HG03280 (cell line): ENCODE measurements around the gene EYA4.

ENCODE experiments used
- ATAC-seq: cut with Tn5 transposase; IDR thresholded peaks from one replicate; pipeline ENCODE4 v1.9.1; 2021; ENCODE audit warnings: mild to moderate bottlenecking, moderate library complexity; ENCODE audit not compliant: unreplicated experiment

Gene EYA4, protein sequence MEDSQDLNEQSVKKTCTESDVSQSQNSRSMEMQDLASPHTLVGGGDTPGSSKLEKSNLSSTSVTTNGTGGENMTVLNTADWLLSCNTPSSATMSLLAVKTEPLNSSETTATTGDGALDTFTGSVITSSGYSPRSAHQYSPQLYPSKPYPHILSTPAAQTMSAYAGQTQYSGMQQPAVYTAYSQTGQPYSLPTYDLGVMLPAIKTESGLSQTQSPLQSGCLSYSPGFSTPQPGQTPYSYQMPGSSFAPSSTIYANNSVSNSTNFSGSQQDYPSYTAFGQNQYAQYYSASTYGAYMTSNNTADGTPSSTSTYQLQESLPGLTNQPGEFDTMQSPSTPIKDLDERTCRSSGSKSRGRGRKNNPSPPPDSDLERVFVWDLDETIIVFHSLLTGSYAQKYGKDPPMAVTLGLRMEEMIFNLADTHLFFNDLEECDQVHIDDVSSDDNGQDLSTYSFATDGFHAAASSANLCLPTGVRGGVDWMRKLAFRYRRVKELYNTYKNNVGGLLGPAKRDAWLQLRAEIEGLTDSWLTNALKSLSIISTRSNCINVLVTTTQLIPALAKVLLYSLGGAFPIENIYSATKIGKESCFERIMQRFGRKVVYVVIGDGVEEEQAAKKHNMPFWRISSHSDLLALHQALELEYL

DNA sequence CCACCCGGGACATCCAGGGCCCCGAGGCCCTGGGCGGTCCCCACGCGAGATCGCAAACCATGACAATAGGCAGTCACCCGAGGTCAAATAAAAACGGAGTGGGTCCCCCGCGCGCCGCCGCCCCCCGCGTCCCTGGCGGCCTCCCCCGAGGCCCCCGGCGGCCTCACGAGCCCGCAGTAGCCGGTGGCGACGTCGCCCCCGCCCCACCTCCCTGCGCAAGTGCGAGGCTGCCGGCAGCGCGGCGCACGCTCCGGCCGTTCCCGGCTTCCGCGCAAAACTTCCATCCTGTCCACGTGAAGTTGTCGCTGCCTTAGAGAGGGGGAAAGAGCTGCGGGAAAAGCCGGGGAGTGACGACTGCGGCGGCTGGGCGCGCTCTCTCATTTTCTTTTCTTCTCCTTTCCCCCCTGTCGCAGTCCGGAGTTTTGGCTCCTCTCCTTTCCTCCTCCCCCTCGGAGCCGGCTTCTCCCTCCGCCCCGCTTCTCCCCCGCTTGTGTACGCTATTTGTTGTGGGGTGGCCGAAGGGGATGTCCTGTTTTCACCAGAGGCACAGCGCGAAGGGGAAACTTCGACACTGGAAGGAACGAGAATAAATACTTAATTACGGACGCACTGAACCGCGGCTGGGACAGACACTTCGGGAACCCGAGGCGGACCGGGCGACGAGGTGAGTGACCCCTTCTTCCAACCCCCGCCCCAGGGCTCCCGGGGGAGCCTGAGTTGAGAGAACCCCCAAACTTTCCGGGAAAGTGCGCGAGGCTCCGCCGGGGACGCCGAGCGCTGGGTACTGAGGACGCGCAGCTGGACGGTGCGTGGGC, at the start of gene EYA4:
Gene EYA4 (plus strand): TSS at position 272 of the 815 bp plus-strand sequence. CDS start 33,424 bp downstream, outside the sequence.
- no peak for ATAC-seq

DNA sequence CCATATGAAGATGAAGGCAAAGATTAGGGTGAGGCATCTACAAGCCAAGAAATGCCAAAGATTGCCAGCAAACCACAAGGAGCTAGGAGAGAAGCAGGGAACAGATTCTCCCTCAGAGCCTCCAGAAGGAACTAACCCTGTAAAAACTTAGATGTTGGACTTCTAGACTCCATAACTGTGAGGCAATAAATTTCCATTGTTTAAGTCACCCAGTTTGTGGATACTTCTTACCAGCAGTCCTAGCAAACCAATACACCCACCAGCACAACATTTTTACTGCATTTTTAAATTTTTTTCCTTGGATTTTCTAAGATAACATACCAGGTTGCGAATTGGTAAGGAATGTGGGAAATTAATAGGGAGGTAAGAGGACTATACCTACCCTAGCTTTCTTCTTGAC, 47.8 kb upstream of the EYA4 start:
- no peak for ATAC-seq

DNA sequence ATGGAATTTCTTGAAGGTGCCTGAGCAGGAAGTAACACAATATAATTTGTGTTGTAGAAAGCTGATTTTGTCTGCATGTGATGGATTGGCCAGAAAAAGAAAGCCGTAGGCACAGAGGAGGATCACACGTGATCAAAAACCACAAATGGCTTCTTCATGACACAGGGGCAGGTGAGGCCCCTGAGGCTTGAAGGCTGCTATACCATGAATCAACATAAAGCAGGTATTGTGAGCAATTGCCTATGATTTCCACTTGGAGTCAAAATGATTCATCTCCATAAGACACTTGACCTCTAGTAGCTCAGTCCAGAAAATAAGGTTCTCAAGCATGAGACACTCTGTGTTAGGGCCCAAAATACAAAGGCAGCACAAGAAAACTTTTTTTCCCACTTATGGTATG, 42.4 kb upstream of the EYA4 start:
- ATAC-seq: no peak

DNA sequence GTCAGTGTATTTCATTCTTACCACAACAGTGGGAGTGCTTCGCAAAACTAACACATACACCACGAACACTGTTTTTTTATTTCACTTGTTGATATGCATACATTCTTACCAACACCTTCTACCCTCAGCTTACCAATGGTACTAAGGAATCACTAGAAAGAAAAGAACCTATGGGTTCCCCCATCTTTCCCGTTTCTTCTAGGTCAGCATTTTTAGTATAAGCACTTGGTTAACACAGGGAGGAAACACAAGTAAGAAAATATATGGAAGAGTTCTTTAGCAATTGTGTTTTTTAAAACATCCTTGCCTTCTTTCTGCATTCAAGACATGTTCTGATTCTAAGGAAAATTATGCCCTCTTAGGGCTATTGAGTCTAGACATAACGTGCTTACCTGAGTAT, 39.9 kb upstream of the EYA4 start:
- no peak for ATAC-seq

DNA sequence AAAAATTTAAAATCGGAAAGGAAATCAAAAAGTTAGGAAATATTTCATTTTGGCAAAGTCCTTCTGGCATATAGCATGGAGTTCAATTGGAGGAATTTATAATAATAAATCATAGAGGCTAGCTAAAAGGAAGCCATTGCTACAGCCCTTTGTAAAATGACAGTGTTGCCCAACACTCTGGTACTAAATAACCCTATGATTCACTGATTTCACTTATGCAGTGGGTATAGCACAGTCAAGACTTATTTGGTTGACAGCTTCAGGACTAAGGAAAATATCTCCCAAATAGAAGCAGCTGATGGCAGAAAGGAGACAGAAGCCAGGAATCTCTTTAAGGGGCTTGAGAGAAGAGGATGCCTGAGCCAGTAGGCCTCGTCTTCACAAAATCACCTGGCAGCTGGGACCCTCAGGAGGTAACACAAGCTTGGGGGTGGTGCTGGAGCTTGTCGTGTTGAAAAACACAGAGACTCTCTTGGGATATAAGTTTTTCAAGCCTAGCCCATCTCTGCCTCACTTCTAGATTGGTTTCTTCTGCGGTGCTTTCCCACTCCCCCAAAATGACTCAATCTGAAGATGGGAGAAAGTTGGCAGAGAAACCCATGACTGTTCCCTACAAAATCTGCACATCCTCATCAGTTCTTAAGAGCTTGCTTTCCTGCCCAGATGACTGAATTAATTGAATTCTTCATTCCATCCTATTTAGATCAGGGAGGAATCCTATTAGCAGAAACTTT, 38.4 kb upstream of the EYA4 start:
- ATAC-seq: no peak

DNA sequence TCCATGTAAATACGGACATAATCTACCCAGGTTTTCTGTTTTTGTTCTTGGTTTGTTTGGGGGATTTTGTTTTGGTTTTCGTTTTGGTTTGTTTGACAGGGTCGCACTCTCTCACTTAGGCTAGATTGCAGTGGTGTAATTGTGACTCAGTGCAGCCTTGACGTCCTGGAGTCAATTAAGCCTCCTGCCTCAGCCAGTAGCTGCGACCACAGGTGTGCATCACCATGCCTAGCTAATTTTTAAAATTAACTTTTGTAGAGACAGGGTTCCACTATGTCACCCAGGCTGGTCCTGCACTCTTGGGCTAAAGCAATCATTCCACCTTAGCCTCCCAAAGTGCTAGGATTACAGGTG, 37.8 kb upstream of the EYA4 start:
- ATAC-seq: no peak

DNA sequence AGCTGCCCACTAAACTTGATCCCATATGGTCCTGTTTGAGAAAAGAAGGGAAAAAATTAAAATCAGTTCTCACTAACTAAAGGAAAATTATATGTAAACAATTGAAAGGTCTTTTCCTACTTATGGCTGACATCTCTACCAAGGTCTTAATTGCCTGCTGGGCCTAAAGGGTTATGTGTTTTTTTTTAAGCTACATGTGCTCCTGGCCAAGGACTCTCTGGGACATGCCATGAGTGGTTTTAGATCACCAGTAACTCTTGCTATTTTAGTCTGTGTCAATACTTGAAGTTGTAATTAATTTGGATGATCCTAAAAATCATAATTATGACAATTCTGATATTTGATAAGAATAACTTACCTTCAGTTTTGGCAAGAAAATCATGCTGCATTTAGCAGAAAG, 35.9 kb upstream of the EYA4 start:
- ATAC-seq: no peak

DNA sequence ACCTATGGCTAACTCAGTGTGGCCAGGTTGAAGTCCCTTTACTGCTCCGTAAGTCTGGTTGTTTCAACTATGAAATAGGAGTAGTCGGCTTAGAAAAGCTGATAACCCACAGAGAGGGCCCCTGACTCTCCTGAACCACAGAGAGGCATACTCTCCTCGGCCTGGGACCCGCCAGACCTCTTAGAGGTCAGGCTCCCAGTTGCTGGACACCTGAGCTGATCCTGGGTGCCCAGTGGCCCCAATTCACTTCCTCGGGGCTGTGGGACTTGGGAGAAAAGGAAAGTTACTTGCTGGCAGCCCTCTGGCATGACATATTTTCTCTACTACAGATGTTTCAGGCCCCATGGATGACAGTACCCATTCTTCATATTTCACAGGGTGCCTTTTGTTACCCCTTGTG, 34.2 kb upstream of the EYA4 start:
- no peak for ATAC-seq

DNA sequence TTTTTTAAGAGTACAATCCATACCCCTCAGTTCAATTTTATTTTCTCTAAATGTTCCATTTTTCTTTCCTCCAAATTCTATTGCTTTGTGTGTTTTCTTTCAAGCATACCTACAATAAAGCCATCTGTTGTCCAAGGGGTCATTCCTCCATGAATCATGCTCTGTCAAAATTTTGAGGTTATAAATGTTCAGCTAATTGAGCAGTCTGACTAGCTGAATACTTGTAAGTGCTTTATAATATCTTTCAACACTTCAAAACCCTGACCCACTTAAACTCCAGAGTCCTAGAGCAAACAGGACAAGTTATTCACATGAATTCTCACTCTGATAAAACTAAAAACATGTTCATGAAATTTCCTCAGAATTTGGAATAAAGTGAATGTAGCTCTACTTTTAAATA, 33.4 kb upstream of the EYA4 start:
- ATAC-seq: no peak

DNA sequence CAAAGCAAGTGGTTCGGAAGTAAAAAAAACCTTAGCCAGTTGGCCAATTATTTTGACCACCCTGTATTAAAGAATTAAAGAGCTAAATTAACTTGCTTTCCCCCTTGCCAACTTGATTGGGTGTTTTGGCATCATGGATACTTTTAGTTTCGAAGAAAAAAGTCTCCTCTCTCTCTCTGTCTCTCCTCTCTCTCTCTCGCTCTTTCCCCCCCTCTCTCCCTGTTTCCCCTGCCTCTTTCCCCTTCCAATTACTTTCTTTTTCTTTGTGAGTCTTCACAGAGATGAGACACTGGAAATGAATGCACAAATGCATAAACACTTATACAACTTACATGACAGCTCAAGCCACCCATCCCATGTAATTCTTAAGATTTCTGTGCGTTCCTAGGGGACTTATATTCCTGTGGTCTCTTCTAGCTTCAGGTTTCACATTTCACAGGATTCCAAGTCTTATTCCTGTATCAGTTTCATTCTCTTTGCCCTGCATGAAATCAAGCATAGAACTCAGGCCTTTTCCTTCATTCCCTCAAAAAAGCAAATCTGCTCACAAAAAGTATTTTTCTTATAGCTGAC, 32.9 kb upstream of the EYA4 start:
- no peak for ATAC-seq

DNA sequence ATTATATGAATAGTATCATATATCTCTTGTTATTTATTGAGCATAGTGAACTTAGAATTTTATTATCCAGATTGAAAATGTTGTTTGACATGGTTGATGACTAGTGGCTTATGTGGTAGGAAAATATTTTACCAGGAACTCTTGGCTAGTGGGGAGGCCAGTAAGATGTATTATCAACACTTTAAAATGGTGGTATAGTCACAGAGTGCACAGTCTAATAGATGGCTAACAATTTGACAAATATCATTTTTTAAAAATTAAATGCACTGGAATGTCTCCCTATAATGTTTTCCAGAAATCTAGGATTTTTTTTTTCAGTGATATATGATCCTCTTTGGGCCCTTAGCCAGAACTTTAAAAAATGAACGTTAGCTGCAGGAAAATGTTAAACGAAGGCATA, 26.9 kb upstream of the EYA4 start:
- no peak for ATAC-seq

DNA sequence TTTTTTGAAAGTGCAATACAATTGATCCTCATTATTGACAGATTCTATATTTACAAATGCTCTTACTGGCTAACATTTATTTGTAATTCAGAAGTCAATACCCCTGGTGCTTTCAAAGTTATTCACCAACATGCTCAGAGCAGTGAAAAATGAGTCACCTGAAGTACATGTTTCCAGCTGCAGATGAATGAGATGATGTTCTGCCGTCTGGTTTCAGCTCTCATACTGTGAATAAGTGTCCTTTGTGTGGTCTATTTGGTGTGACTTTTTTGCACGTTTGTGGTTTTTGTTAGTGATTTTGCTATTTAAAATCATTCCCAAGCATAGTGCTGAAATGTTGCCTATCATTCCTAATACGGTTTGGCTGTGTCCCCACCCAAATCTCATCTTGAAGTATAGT, 22.3 kb upstream of the EYA4 start:
- ATAC-seq: no peak

DNA sequence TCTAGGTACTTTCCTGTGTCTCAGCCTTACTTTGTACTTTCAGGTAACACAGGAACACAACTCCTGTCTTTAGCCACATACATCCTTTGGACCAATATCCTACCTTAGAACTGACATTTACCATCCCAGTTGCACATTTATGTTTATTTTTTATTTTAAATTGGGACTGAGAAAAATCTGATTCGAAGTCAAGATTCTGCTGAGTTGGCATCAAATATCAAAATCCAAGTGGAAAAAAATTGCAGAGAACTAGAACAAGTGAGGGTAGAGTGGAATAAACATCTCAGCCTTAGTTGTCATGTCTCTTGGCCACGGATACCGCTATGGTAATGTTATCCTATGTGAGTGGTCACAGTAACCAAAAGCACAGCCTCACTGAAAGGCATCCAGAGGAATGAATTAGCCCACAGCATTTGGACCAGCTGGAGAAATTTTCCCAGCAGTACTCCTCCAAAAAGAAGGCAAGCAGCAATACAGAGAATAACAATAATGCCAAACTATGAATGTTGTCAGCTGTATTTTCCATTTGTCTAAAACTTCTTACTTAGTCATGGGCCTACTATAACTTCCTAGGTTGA, 17.6 kb upstream of the EYA4 start:
- no peak for ATAC-seq

DNA sequence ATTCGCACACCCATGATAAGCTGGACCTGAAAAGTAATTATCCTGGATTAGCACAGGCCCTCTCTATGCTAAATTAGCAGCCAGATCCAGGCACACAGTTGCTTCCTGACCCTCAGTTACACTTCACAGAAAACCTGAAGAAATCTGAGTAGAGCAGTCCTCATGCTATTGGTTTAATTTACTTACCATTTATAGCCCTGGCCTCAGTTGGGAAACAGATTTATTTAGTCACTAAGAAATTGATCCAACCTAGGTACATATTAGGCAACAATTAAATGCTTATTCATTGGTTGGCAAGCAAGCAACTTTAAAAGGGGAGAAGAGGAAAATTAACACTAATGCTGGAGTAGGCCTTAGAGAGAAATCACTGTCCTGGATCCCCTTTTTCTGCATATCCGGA, 15.6 kb upstream of the EYA4 start:
- ATAC-seq: no peak

DNA sequence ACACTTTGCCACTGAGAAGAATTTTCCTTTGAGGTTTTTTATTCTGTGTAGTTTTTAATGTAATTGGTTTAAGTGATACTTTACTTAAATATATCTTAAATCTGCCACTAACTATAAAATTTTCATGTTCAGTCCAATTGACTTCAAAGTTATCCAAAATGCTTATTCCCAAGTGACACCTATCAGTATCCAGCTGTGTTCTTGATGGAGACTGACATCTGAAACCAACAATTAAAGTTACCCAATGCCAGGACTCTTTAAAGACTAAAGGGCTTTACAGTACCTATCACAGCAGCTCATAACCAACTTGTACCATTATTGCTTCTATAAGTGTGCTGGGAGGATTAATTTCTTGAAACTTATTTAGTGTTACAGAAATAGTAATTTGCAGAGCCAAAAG, 13.8 kb upstream of the EYA4 start:
- no peak for ATAC-seq

DNA sequence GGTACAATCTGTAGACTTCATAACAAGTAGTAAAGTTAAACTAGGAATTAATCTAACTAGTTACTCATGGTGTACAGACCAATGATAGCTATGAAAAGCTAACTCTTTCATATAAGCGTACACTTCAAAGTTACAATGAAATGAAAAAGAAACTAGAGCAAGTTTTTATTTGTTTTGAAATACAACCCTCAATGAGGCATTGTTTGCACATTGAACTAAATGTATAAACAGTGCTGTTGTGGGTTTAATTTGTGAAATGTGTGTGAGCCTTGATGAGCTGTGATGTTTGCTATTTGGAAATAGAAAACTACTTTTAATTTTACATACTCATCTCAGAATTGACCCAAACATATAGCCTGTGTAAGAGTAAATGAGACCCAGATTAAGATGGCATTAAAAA, 11.1 kb upstream of the EYA4 start:
- ATAC-seq: no peak

DNA sequence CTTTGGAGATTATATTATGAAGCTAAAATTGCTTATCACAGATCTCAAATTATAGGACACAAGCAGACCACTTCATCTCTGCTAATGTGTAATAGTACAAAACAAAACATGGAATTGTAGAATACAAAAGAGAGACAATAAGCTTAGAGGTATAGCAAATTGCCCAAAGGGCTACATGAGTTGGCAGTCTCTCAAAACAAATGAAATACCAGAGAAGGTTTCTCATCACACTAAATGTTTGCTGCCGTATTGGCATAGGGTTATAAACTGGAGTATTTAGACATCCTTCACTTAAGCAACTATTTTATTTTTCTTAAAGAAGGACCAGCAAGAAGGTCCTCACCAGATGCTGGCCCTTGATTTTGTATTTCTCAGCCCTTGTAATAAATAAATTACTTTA, 5.9 kb upstream of the EYA4 start:
- ATAC-seq: no peak

DNA sequence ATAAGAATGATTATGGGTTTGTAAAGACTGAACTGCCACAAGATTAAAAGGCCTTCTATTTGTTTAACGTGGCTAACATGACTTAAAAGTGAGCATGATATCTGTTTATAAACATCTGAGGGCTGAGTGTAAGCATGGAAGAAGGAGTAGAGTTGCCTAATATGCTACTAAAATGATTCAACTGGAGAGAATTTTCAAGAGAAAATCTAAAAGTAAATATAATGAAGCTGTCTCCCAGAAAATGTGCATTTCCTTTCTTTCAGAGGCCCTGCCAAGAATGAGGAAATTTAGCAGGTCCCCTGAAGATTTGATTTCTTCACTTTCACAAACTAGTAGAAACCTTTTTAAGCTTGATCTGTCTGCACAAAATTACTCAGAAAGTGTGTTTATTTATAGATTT, 4.2 kb upstream of the EYA4 start:
- ATAC-seq: no peak

DNA sequence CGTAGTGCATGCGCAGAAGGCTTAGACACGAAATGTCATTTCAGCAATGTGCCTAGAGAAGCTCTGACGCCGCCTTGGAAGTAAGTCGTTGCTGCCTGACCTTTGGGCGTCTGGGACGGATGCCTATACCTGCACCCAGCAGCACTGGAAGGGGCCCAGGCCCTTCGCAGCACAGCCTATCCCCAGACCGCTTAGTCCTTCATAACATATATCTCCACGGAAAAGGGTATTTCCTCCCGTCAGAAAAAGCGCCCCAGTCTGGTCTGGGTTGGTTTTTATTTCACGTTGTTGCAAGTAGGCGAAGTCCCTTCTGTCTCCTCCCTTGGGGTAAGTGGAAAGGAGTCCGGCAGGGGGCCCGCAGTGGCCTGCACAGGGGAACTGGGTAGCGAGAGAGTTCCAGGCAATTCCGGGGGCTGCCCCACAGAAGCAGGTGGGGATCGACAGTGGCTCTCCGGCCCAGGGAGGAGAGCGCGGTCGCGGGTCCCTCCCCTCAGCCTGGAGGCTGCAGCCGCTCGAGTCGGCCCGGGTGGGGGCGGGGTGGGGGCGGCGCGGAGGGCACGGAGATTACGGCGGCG, 559 bp upstream of the EYA4 start:
- no peak for ATAC-seq
